GM23338 (cell line): Measurements from ENCODE around the gene RBBP4. TPM values are rescaled to one million over a fixed set of nuclear protein-coding genes. Genes with fewer than 3 reads are reported as not detected.

Source experiments
- ATAC-seq: fragments of 200-7000 bp; cut with Tn5 transposase; 3 replicates; pipeline ENCODE4 v1.9.1; 2020
- DNase-seq: peaks from one replicate; pipeline ENCODE4 v3.0.0-alpha.2; 2015; ENCODE audit warnings: low spot score
- H2AFZ ChIP-seq: fragments of 200-600 bp; sonication (generic); 2 replicates; pipeline ENCODE4 v1.8.0; 2016; ENCODE audit warnings: antibody characterized with exemption, mild to moderate bottlenecking, moderate library complexity
- H3F3A ChIP-seq: fragments of 200-600 bp; sonication (generic); replicated peaks from 2 replicates; pipeline ENCODE4 v1.8.0; 2017; ENCODE audit warnings: antibody characterized with exemption, mixed run types, low read depth
- H3K27ac ChIP-seq: fragments of 200-600 bp; sonication (generic); 2 replicates; pipeline ENCODE4 v1.6.1; 2016; ENCODE audit warnings: low read depth
- H3K27me3 ChIP-seq: fragments of 200-600 bp; sonication (generic); 2 replicates; pipeline ENCODE4 v1.8.0; 2016; ENCODE audit warnings: mild to moderate bottlenecking, mixed run types, moderate library complexity; ENCODE audit not compliant: insufficient read depth
- H3K36me3 ChIP-seq: fragments of 200-600 bp; sonication (generic); 2 replicates; pipeline ENCODE4 v1.8.0; 2016; ENCODE audit warnings: mild to moderate bottlenecking; ENCODE audit not compliant: insufficient read depth
- H3K4me1 ChIP-seq: fragments of 200-600 bp; sonication (generic); 2 replicates; pipeline ENCODE4 v1.8.0; 2016; ENCODE audit warnings: mild to moderate bottlenecking, moderate library complexity; ENCODE audit not compliant: insufficient read depth
- H3K4me2 ChIP-seq: fragments of 200-600 bp; sonication (generic); 2 replicates; pipeline ENCODE4 v1.7.1; 2017; ENCODE audit warnings: mixed run types
- H3K4me3 ChIP-seq: fragments of 200-600 bp; sonication (generic); 2 replicates; pipeline ENCODE4 v1.6.1; 2016; ENCODE audit warnings: mixed run types
- H3K79me2 ChIP-seq: fragments of 200-600 bp; sonication (generic); replicated peaks from 2 replicates; pipeline ENCODE4 v1.8.0; 2017; ENCODE audit warnings: mild to moderate bottlenecking; ENCODE audit not compliant: insufficient read depth
- H3K9me2 ChIP-seq: fragments of 200-600 bp; sonication (generic); 2 replicates; pipeline ENCODE4 v1.8.0; 2017; ENCODE audit not compliant: insufficient read depth
- H4K20me1 ChIP-seq: fragments of 200-600 bp; sonication (generic); replicated peaks from 2 replicates; pipeline ENCODE4 v1.8.0; 2017; ENCODE audit warnings: mild to moderate bottlenecking; ENCODE audit not compliant: insufficient read depth
- H3K27ac Mint-ChIP-seq: 2 replicates; pipeline ENCODE4 v1.8.0; 2020; ENCODE audit warnings: inconsistent platforms, mild to moderate bottlenecking, moderate library complexity, mixed read lengths
- H3K27me3 Mint-ChIP-seq: 3 replicates; pipeline ENCODE4 v1.8.0; 2022; ENCODE audit warnings: low read depth, mild to moderate bottlenecking, moderate library complexity, mixed read lengths, inconsistent platforms; ENCODE audit not compliant: insufficient read depth, poor library complexity
- H3K36me3 Mint-ChIP-seq: 3 replicates; pipeline ENCODE4 v1.8.0; 2021; ENCODE audit warnings: low read depth, mild to moderate bottlenecking, inconsistent platforms, moderate library complexity, mixed read lengths
- H3K4me1 Mint-ChIP-seq: 3 replicates; pipeline ENCODE4 v1.8.0; 2020; ENCODE audit warnings: mild to moderate bottlenecking, inconsistent platforms, mixed read lengths
- H3K4me3 Mint-ChIP-seq: 3 replicates; pipeline ENCODE4 v1.8.0; 2021; ENCODE audit warnings: moderate library complexity, mild to moderate bottlenecking, inconsistent platforms, mixed read lengths
- H3K9me3 Mint-ChIP-seq: 3 replicates; pipeline ENCODE4 v1.8.0; 2020; ENCODE audit warnings: moderate library complexity, mild to moderate bottlenecking, inconsistent platforms, mixed read lengths
- CREB1 ChIP-seq: fragments of 250-450 bp; sonication (Bioruptor Pico); IDR thresholded peaks from 2 replicates; pipeline ENCODE4 v1.5.0; 2020; ENCODE audit warnings: low read depth, mild to moderate bottlenecking, moderate library complexity
- ETS1 ChIP-seq: IDR thresholded peaks from 2 replicates; pipeline ENCODE4 v1.6.1; 2016; ENCODE audit warnings: antibody characterized with exemption
- EZH2 ChIP-seq: fragments of 200-600 bp; sonication (generic); IDR thresholded peaks from one replicate; pipeline ENCODE4 v1.8.0; 2017; ENCODE audit warnings: antibody characterized with exemption, mild to moderate bottlenecking, low read depth; ENCODE audit not compliant: unreplicated experiment
- EZH2phosphoT487 ChIP-seq: fragments of 200-600 bp; sonication (generic); IDR thresholded peaks from one replicate; pipeline ENCODE4 v1.8.1; 2018; ENCODE audit warnings: antibody characterized with exemption; ENCODE audit not compliant: unreplicated experiment
- REST ChIP-seq: IDR thresholded peaks from one replicate; pipeline ENCODE4 v1.6.1; 2018; ENCODE audit warnings: antibody characterized with exemption; ENCODE audit not compliant: unreplicated experiment
- STAT1 ChIP-seq: IDR thresholded peaks from one replicate; pipeline ENCODE4 v1.6.1; 2016; ENCODE audit warnings: antibody characterized with exemption; ENCODE audit not compliant: unreplicated experiment
- polyA plus RNA-seq: library from polyadenylated mRNA; unstranded; fragments of >200 nt; fragmentation: Nextera tagmentation; extraction: Ambion mirVana; gene quantifications from 2 replicates; pipeline ENCODE4 v1.2.1, GENCODE V29; 2016
- total RNA-seq: library from RNA; depleted of rRNA; stranded (reverse); fragments of >200 nt; shearing (Covaris generic); gene quantifications from 2 replicates; pipeline ENCODE4 v1.2.3, GENCODE V29; 2014
- TF ChIP-seq, protein P1 (sequence below): fragments of 250-450 bp; sonication (Bioruptor Pico); IDR thresholded peaks from 2 replicates; pipeline ENCODE4 v1.5.0; 2020; ENCODE audit warnings: mild to moderate bottlenecking, moderate library complexity

RBBP4 gene
- total and polyA plus RNA-seq, 2 experiments from 2014 or later: 262 to 312 TPM

DNA sequence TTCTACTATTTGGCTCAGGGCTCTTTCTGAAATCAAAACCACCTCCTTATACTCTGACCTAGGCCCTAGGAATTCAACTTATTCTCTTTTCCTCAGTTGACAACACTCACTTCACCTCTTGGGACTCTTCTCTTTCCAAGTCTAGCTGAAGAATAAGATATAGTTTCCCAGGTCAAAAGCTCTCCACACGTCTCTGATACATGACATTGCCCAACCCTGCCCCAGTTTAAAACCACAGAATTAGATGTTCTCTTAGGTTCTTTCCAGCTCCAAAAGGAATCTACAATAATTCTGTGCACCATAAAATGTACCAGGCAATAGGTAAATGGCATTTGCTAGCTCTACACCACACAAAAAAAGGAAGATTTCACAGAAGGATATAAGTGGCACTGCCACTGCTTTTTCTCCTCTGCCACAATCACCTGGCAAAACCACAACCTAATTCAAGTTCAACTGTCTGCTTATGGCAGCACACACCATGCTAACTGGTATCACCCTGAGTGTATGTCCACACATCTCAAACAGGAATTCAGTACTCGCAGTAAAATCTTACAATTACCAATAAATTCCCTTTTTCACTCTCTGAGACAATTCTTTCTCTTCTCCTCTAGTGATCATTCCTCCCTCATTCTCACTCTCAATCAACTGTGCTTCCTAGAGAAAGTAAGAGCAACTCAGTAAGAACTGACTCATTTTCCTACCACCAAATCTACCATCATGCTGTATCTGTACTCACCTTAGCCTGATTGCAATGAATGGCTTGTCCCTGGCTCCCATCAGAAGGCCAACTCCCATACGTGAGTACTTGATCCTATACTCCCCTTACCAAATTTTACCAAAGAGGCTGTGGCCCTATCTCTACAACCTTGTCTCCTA is 28.0 kb upstream of the RBBP4 start (continued):
- TF ChIP-seq REST (no peak), ETS1 (no peak), EZH2phosphoT487 (no peak)

DNA sequence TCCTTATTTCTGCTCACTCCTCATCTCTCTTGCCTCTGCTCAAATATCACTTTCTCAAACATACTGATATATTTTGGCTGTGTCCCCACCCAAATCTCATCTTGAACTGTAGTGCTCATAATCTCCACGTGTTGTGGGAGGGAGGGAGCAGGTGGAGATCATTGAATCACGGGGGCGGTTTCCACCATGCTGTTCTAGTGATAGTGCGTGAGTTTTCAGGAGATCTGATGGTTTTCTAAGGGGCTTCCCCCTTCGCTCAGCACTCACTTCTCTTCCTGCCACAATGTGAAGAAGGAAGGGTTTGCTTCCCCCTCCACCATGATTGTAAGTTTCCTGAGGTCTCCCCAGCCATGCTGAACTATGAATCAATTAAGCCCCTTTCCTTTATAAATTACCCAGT is 27.2 kb upstream of the RBBP4 start:
- peaks cover 8% of the 10 kb centered on the region for H3K36me3 ChIP-seq
- no peak overlapping the region for H3K27ac ChIP-seq
- no peak for ATAC-seq
- no peak overlapping the region for H3K4me2 ChIP-seq
- H3K9me2 ChIP-seq: no peaks in the 10 kb centered on the region
- H3K79me2 ChIP-seq: no peaks in the 10 kb centered on the region; the same call in none of the 2 replicates
- no peaks in the 10 kb centered on the region for H3K9me3 Mint-ChIP-seq
- H3F3A ChIP-seq: no peaks in the 10 kb centered on the region; the same call in 1 of the 2 replicates
- H3K27me3 Mint-ChIP-seq: no peaks in the 10 kb centered on the region
- no peak for DNase-seq
- H4K20me1 ChIP-seq: no peaks in the 10 kb centered on the region; the same call in 1 of the 2 replicates
- no peak overlapping the region for H3K27ac Mint-ChIP-seq
- H3K36me3 Mint-ChIP-seq: peaks cover 30% of the 10 kb centered on the region
- H3K4me1 ChIP-seq: no peaks in the 10 kb centered on the region
- H3K4me3 Mint-ChIP-seq: no peak overlapping the region
- H3K27me3 ChIP-seq: no peaks in the 10 kb centered on the region
- no peak overlapping the region for H3K4me3 ChIP-seq
- H3K4me1 Mint-ChIP-seq: no peaks in the 10 kb centered on the region
- H2AFZ ChIP-seq: no peak overlapping the region
- TF ChIP-seq STAT1 (no peak), ETS1 (no peak), EZH2phosphoT487 (no peak), EZH2 (no peak), CREB1 (CRISPR knock-in tag) (no peak)
- TF ChIP-seq, protein P1, sequence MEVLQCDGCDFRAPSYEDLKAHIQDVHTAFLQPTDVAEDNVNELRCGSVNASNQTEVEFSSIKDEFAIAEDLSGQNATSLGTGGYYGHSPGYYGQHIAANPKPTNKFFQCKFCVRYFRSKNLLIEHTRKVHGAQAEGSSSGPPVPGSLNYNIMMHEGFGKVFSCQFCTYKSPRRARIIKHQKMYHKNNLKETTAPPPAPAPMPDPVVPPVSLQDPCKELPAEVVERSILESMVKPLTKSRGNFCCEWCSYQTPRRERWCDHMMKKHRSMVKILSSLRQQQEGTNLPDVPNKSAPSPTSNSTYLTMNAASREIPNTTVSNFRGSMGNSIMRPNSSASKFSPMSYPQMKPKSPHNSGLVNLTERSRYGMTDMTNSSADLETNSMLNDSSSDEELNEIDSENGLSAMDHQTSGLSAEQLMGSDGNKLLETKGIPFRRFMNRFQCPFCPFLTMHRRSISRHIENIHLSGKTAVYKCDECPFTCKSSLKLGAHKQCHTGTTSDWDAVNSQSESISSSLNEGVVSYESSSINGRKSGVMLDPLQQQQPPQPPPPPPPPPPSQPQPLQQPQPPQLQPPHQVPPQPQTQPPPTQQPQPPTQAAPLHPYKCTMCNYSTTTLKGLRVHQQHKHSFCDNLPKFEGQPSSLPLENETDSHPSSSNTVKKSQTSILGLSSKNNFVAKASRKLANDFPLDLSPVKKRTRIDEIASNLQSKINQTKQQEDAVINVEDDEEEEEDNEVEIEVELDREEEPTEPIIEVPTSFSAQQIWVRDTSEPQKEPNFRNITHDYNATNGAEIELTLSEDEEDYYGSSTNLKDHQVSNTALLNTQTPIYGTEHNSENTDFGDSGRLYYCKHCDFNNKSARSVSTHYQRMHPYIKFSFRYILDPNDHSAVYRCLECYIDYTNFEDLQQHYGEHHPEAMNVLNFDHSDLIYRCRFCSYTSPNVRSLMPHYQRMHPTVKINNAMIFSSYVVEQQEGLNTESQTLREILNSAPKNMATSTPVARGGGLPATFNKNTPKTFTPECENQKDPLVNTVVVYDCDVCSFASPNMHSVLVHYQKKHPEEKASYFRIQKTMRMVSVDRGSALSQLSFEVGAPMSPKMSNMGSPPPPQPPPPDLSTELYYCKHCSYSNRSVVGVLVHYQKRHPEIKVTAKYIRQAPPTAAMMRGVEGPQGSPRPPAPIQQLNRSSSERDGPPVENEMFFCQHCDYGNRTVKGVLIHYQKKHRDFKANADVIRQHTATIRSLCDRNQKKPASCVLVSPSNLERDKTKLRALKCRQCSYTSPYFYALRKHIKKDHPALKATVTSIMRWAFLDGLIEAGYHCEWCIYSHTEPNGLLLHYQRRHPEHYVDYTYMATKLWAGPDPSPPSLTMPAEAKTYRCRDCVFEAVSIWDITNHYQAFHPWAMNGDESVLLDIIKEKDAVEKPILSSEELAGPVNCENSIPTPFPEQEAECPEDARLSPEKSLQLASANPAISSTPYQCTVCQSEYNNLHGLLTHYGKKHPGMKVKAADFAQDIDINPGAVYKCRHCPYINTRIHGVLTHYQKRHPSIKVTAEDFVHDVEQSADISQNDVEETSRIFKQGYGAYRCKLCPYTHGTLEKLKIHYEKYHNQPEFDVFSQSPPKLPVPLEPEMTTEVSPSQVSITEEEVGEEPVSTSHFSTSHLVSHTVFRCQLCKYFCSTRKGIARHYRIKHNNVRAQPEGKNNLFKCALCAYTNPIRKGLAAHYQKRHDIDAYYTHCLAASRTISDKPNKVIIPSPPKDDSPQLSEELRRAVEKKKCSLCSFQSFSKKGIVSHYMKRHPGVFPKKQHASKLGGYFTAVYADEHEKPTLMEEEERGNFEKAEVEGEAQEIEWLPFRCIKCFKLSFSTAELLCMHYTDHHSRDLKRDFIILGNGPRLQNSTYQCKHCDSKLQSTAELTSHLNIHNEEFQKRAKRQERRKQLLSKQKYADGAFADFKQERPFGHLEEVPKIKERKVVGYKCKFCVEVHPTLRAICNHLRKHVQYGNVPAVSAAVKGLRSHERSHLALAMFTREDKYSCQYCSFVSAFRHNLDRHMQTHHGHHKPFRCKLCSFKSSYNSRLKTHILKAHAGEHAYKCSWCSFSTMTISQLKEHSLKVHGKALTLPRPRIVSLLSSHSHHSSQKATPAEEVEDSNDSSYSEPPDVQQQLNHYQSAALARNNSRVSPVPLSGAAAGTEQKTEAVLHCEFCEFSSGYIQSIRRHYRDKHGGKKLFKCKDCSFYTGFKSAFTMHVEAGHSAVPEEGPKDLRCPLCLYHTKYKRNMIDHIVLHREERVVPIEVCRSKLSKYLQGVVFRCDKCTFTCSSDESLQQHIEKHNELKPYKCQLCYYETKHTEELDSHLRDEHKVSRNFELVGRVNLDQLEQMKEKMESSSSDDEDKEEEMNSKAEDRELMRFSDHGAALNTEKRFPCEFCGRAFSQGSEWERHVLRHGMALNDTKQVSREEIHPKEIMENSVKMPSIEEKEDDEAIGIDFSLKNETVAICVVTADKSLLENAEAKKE (CRISPR knock-in tag): no peak
